Prostate gland (tissue), 2 donors: ENCODE data around the gene BPIFB1. TPM values are rescaled to one million over a fixed set of nuclear protein-coding genes. Genes with fewer than 3 reads are reported as not detected.

Source experiments
- DNase-seq: peaks from one replicate; pipeline ENCODE4 v3.0.0-alpha.2; 2019; ENCODE audit warnings: low spot score
- H3K27ac ChIP-seq, 2 donors: fragments of 200-600 bp; sonication (generic); 2 replicates each; pipeline ENCODE4 v1.5.1; 2017 to 2019
- H3K27me3 ChIP-seq: fragments of 200-600 bp; sonication (generic); replicated peaks from 2 replicates; pipeline ENCODE4 v1.5.1; 2019; ENCODE audit not compliant: insufficient read depth
- H3K36me3 ChIP-seq, 2 donors: fragments of 200-600 bp; sonication (generic); 1 replicate in 1 of 2; 2 replicates in 1 of 2; pipeline versions ENCODE4 v1.5.1 to v1.8.1; 2017 to 2019
- H3K4me1 ChIP-seq: fragments of 200-600 bp; sonication (generic); replicated peaks from 2 replicates; pipeline ENCODE4 v1.5.1; 2019
- H3K4me3 ChIP-seq, 2 donors: fragments of 200-600 bp; sonication (generic); 2 replicates each; pipeline ENCODE4 v1.5.1; 2017 to 2019
- H3K9me3 ChIP-seq: fragments of 200-600 bp; sonication (generic); 2 replicates; pipeline ENCODE4 v1.5.1; 2017
- CTCF ChIP-seq, 4 experiments: fragments of 200-600 bp in 2 of 4; fragments of 450-650 bp in 2 of 4; sonication (generic) in 2 of 4; IDR thresholded peaks; 1 replicate in 3 of 4; 2 replicates in 1 of 4; pipeline ENCODE4 v1.5.1; 2016 to 2019; ENCODE audit warnings: antibody characterized with exemption in 4 of 4, mild to moderate bottlenecking in 2 of 4, moderate library complexity in 2 of 4
- POLR2A ChIP-seq: fragments of 450-650 bp; IDR thresholded peaks from one replicate; pipeline ENCODE4 v1.6.1; 2016; ENCODE audit warnings: antibody characterized with exemption, mild to moderate bottlenecking
- POLR2AphosphoS5 ChIP-seq: sonication (generic); formaldehyde crosslinking; IDR thresholded peaks from one replicate; pipeline ENCODE4 v1.6.1; 2017; ENCODE audit warnings: antibody characterized with exemption
- WGBS: methylation state at CpG from one replicate; pipeline ENCODE4 v1.1.5; 2018; 5-methylcytosine and 5-hydroxymethylcytosine counted together
- intact Hi-C: fragments of 100-400 bp; cut with DNase I; formaldehyde crosslinking; loops from one replicate; pipeline ENCODE4 v1.14.2; 2022
- total RNA-seq, 2 donors: library from RNA; depleted of rRNA; stranded (reverse); fragments of >200 nt; gene quantifications; one replicate each; pipeline ENCODE4 v1.1.0, GENCODE V29; 2016

BPIFB1 gene
- total RNA-seq, 2 donors from 2014 or later, result 2.1 TPM; not detected in 1

GRCh38 chr20:33242319-33243100, 40.5 kb upstream of the BPIFB1 start:
- Histone ChIP-seq H3K27me3 (no peaks in the 10 kb centered on the region), H3K36me3 (no peaks in the 10 kb centered on the region), H3K27ac (no peak overlapping the region), H3K9me3 (no peaks in the 10 kb centered on the region), H3K4me1 (no peaks in the 10 kb centered on the region), H3K4me3 (no peak overlapping the region)
- no peak for DNase-seq
- intact Hi-C loops, result no loop called here
- WGBS, result 53% methylated on average over 7 of the region's 7 CpGs
- TF ChIP-seq CTCF (IDR thresholded peaks at IDR 0.05) (no peak), POLR2AphosphoS5 (no peak), POLR2A (no peak)

GRCh38 chr20:33246077-33246476, 36.9 kb upstream of the BPIFB1 start:
- no peaks in the 10 kb centered on the region for H3K9me3 ChIP-seq
- H3K4me1 ChIP-seq, result no peaks in the 10 kb centered on the region
- no peaks in the 10 kb centered on the region for H3K36me3 ChIP-seq
- H3K4me3 ChIP-seq, result no peak overlapping the region
- intact Hi-C loops, result no loop called here
- no peak for DNase-seq
- peaks cover 2% of the 10 kb centered on the region for H3K27me3 ChIP-seq
- no peak overlapping the region for H3K27ac ChIP-seq
- 70% methylated on average over 3 of the region's 3 CpGs for WGBS
- TF ChIP-seq POLR2AphosphoS5 (no peak), POLR2A (no peak), CTCF (IDR thresholded peaks at IDR 0.05) (no peak)

- Histone ChIP-seq H3K27ac (no peak overlapping the region), H3K9me3 (no peaks in the 10 kb centered on the region), H3K36me3 (no peaks in the 10 kb centered on the region), H3K4me1 (no peaks in the 10 kb centered on the region), H3K27me3 (peaks cover 2% of the 10 kb centered on the region), H3K4me3 (no peak overlapping the region)
- TF ChIP-seq POLR2A (no peak), CTCF (IDR thresholded peaks at IDR 0.05) (no peak), POLR2AphosphoS5 (no peak)
- no peak for DNase-seq
- 88% methylated on average over 1 of the region's 1 CpG for WGBS
- intact Hi-C loops, result no loop called here
These were observed 33.6 kb upstream of the BPIFB1 start for GRCh38 chr20:33249456-33249855.

- no peak overlapping the region for H3K4me3 ChIP-seq
- no peak for TF ChIP-seq POLR2A
- no peak for TF ChIP-seq CTCF (IDR thresholded peaks at IDR 0.05)
- TF ChIP-seq POLR2AphosphoS5, result no peak
- H3K36me3 ChIP-seq, result no peaks in the 10 kb centered on the region
- no peak overlapping the region for H3K27ac ChIP-seq
- H3K4me1 ChIP-seq, result no peaks in the 10 kb centered on the region
- DNase-seq, result no peak
- H3K9me3 ChIP-seq, result no peaks in the 10 kb centered on the region
- WGBS, result 75% methylated on average over 1 of the region's 2 CpGs
- intact Hi-C loops, result no loop called here
- H3K27me3 ChIP-seq, result peaks cover 2% of the 10 kb centered on the region
These were observed 32.3 kb upstream of the BPIFB1 start for GRCh38 chr20:33250666-33251065.

GRCh38 chr20:33251496-33251895, 31.5 kb upstream of the BPIFB1 start:
- no peak for DNase-seq
- WGBS, result 66% methylated on average over 3 of the region's 3 CpGs
- intact Hi-C loops, result no loop called here
- Histone ChIP-seq H3K9me3 (no peaks in the 10 kb centered on the region), H3K27me3 (peaks cover 2% of the 10 kb centered on the region), H3K4me3 (no peak overlapping the region), H3K4me1 (no peaks in the 10 kb centered on the region), H3K36me3 (no peaks in the 10 kb centered on the region), H3K27ac (no peak overlapping the region)
- TF ChIP-seq POLR2A (no peak), CTCF (IDR thresholded peaks at IDR 0.05) (no peak), POLR2AphosphoS5 (no peak)
